B cell (primary cell): ENCODE data around the gene SFXN2.

ENCODE experiments used
- CTCF ChIP-seq: fragments of 200-600 bp; IDR thresholded peaks from one replicate; pipeline ENCODE4 v1.8.0; 2022; ENCODE audit warnings: antibody characterized with exemption, mild to moderate bottlenecking
- EZH2 ChIP-seq: IDR thresholded peaks from 2 replicates; pipeline ENCODE4 v1.6.1; 2012; ENCODE audit warnings: borderline replicate concordance, low read depth, mild to moderate bottlenecking, moderate library complexity, low read length; ENCODE audit not compliant: insufficient read depth, poor library complexity, severe bottlenecking

- TF ChIP-seq CTCF = no peak
- TF ChIP-seq EZH2 = no peak
These were observed 32.0 kb upstream of the SFXN2 start for GRCh38 chr10:102682416-102682815.
